GM19397 (cell line): ENCODE measurements around the gene IMPACT.

Experiments used
- ATAC-seq: cut with Tn5 transposase; IDR thresholded peaks from one replicate; pipeline ENCODE4 v1.9.1; 2021; ENCODE audit warnings: mild to moderate bottlenecking, moderate library complexity; ENCODE audit not compliant: unreplicated experiment

IMPACT gene

DNA sequence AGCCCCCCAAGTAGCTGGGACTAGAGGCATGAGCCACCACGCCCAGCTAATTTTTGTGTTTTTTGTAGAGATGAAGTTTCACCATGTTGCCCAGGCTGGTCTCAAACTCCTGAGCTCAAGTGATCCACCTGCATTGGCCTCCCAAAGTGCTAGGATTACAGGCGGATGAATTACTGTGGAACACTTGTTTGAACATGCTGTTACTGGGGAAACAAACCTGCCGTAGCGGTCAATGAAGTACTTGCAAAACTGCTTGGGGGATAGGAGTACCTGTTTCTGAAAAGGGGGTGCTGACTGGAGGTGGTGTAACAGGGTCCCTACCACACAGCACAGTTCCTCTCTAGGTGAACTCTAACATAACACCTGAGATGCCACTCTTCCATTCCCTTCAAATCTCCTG, 5.9 kb upstream of the IMPACT start:
- no peak for ATAC-seq

GRCh38 chr18:24421831-24422230, 4.6 kb upstream of the IMPACT start:
- ATAC-seq = no peak

GRCh38 chr18:24426073-24426397, 435 bp upstream of the IMPACT start:
- ATAC-seq = no peak

GRCh38 chr18:24427484-24427883, 1.0 kb downstream of the IMPACT start:
- no peak for ATAC-seq

GRCh38 chr18:24428709-24429108, 2.2 kb downstream of the IMPACT start:
- no peak for ATAC-seq

- ATAC-seq = no peak
Observed at GRCh38 chr18:24429188-24429587, 2.7 kb downstream of the IMPACT start.

- no peak for ATAC-seq
Observed at GRCh38 chr18:24432618-24433017, 6.1 kb downstream of the IMPACT start.

DNA sequence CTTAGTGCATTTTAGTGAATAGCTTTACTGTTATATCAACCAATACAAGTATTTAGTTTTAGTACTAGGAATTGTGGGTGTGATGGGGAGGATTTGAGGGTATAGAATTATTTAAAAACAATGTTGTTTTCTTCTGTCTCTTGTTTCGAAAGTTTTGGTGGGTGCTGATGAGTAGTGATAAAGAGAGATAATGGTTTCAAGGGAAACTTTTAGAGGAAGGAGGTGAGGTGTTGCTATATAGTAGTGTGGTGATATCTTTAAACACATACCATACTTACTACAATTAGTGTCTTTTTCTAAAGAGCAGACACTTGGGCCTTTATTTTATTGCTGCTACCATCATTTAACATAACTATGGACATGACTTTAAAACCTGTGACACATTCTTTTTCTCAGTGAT, 10.5 kb downstream of the IMPACT start:
- no peak for ATAC-seq

- no peak for ATAC-seq
Observed at GRCh38 chr18:24443870-24444269, 17.4 kb downstream of the IMPACT start.

DNA sequence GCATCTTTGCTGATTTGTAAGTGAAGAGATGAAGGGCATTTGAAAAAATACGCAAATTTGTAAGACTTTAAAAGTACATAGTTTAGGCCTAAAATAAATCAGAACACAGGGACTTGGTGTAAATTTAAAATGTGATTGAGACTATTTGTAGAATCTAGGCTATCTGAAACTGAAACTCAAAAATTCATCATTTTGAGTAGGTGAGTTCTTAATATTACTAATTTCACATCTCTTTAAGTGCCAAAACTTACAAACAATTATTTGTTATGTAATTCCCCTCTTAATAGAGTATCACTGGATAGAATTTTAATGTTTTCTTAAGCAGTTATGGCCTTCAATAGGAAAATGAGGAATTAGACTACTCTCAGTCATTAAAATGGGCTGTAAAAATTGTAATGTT, 20.0 kb downstream of the IMPACT start:
- no peak for ATAC-seq

DNA sequence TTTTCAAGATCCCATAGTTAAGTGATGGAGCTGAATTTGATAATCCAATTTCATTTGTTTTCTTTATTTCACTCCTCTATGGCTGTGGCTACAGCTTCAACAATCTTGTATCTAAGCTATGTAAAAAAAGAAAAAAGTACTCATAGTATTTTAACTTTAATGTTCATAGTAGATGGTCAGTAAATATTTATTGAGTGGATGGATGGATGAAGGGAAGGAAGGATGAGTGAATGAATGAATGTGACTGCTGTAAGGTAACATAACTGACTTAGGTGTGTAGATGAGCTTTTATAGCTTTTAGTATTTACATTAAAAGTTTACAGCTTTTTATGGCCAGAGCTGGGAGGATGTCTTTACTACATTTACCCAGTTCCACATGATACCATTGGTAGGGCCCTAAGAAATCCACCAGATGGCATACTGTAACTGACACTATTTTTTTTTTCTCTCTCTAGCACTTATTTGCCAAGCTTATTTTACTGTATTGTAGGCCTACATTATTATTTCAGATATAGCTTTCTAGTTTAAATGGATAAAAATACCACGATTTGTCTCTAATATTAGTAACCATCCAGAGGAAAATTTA, 20.6 kb downstream of the IMPACT start:
- ATAC-seq = no peak

DNA sequence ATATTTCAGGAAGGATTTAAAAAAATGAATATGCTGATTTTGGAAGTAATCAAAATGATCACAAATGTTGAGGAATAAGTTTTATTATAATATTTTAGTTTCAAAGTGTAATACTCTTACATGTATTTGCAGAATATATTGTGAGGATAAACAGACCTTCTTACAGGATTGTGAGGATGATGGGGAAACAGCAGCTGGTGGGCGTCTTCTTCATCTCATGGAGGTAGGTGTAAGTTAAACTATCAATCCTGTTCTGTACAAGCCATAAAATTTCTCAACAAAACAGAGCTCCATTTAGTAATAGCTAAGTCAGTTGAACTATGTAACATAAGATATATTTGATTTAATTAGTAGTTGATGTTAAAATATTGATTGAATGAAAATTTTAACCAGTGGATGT, 21.5 kb downstream of the IMPACT start:
- no peak for ATAC-seq

GRCh38 chr18:24456549-24456948, 30.1 kb downstream of the IMPACT start:
- peak; percentile 76 for ATAC-seq

DNA sequence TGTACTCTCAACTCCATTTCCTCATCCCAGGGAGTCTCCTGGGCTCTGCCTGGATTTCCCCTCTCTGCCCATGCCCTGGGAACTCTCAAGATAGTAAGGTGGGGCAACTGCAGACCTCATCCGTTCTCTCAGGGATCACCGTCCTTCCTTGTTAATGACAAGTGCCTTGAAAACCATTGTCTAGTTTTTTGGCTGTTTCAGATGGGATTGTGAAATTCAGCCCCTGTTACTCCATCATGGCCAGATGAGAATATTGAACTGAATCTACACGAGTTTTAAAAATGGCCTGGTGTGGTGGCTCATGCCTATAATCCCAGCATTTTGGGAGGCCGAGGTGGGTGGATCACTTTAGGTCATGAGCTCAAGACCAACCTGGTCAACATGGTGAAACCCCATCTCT, 33.3 kb downstream of the IMPACT start:
- no peak for ATAC-seq

DNA sequence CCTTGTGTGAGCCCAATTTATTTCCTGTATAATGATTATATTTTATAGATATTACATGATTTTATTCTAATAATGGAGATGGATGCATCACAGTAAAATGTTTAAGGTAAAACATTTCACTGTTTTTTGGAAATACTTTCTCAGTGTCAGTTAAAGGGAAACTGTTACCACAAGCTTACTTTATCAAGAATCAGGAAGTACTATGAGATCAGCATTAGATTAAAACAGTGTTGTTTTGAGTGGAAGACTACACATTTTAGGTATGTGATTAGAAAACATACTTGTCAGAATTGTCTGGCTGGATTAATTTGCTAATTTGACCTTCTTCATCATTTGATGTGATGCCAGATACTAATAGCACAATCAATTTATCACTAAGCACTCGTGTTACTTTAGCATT, 33.9 kb downstream of the IMPACT start, which contains the start of gene HRH4:
TSS of gene HRH4 (plus strand) at position 250 of the 400 bp plus-strand sequence. CDS start at position 342, 92 bp downstream.
- ATAC-seq = no peak

- ATAC-seq = no peak
Observed at GRCh38 chr18:24461996-24462395, 35.5 kb downstream of the IMPACT start.

DNA sequence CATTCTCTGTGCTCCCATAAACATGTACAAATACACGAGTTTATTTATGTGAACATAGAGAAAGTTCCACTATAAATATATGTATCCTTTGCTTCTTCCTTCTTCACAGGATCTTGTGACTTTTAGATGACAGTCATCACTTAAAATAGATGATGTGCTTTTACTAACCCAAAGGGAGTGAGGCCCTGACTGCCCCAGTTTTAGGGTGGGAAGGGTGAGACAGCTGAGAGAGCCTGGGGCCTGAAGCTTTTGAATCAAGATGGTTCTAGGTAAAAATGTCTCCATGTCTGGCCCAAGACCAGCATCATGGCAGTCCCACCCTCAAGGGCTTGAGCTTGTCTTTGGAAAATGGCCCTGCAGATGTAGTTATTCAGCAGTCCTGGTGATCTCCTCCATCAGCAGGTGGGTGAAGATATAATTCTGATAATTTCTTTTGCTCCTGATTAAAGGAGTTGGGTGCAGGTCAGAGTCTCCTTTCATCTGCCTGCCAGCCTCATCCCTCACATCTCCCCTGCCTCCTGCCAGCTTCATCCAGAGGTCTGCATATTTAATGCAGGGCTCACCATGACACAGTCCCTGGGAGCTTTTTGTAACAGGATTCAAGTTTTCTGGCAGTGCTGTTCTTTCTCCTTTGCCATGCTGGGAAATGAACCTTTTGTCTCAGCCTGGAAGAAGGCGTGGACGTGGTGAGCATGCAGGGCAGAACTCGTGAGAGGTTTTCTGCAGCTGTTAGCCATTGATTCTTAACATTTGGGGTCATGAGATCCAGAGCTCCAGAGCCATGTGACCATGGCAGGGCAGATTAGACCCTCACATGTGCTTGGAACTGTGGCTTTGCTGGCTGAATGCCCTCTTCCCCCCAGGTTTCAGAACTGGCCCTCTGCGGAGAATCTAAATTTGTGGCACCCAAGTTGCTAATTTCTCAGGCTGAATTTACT, 36.6 kb downstream of the IMPACT start:
- no peak for ATAC-seq

- no peak for ATAC-seq
Observed at GRCh38 chr18:24465486-24465885, 39.0 kb downstream of the IMPACT start.

- ATAC-seq = no peak
Observed at GRCh38 chr18:24466771-24467170, 40.3 kb downstream of the IMPACT start.

- ATAC-seq = no peak
Observed at GRCh38 chr18:24470022-24470618, 43.6 kb downstream of the IMPACT start.

DNA sequence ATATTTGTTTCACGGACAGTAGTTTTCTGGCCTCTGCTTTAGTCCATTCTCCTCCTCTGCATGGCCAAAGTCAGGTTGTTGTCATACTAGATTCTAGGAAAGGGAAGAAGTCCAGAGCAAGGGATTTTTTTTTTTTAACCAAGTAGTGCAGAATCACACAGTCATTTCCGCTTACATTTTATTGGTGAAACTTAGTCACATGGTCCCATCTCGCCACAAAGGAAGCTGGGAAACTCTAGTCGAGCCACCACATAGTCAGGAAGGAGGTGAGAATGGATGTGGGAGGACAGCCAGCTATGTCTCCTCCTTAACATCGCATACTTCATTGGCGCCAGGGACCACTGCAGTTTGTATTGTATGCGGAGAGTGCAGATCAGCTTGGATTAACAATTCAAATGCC, 44.3 kb downstream of the IMPACT start:
- no peak for ATAC-seq

DNA sequence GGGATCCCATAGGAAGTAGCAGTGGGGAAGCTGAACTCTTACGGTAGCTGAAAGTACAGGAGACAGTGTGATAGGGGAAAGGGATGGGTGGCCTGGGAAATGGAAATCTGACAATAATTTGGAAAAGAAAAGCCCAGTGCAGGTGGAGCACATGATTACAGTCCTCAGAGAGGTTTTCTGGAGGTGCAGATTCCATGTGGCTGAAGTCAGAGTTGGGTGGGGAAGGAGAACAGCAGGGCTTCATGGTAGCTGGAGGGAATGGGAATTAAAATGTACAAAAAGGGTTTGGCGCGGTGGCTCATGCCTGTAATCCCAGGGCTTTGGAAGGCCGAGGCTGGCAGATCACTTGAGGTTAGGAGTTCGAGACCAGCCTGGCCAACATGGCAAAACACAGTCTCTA, 46.1 kb downstream of the IMPACT start:
- ATAC-seq = no peak
